ENCODE measurements around the gene MINDY4B.
"Not testable (repeated sequence)": the region's sequence is repeated elsewhere in the genome, so short reads cannot be mapped to it uniquely, and the experiment has no call there.

MINDY4B gene

GRCh38 chr3:150898046-150898754 lies 7.0 kb downstream of the MINDY4B start:
- no peak for DNase-seq

GRCh38 chr3:150897592-150897991 lies 7.6 kb downstream of the MINDY4B start:
- no peak for DNase-seq

- DNase-seq, result no peak
Measured at GRCh38 chr3:150890831-150891230, 14.4 kb downstream of the MINDY4B start.

- DNase-seq, result no peak
Measured at GRCh38 chr3:150890295-150890694, 14.9 kb downstream of the MINDY4B start.

GRCh38 chr3:150889106-150889505 lies 16.1 kb downstream of the MINDY4B start:
- DNase-seq, result no peak

GRCh38 chr3:150887031-150887430 lies 18.2 kb downstream of the MINDY4B start:
- DNase-seq, result no peak

GRCh38 chr3:150885535-150885934 lies 19.7 kb downstream of the MINDY4B start:
- no peak for DNase-seq

GRCh38 chr3:150878996-150879575 lies 26.2 kb downstream of the MINDY4B start:
- no peak for DNase-seq

- no peak for DNase-seq
Measured at GRCh38 chr3:150878290-150878689, 26.9 kb downstream of the MINDY4B start.

- DNase-seq, result no peak
Measured at GRCh38 chr3:150877303-150877702, 27.9 kb downstream of the MINDY4B start.

- DNase-seq, result no peak
Measured at GRCh38 chr3:150876611-150877265, 28.5 kb downstream of the MINDY4B start.

GRCh38 chr3:150875548-150875947 lies 29.7 kb downstream of the MINDY4B start:
- no peak for DNase-seq

GRCh38 chr3:150874666-150875219 lies 30.5 kb downstream of the MINDY4B start:
- DNase-seq, result no peak

GRCh38 chr3:150871192-150871591 lies 34.0 kb downstream of the MINDY4B start:
- DNase-seq, result peak; percentile 11

GRCh38 chr3:150870406-150870805 lies 34.8 kb downstream of the MINDY4B start:
- DNase-seq, result peak; percentile 71

GRCh38 chr3:150868282-150868681 lies 37.0 kb downstream of the MINDY4B start:
- DNase-seq, result peak; percentile 49

- no peak for DNase-seq
Measured at GRCh38 chr3:150867434-150867833, 37.8 kb downstream of the MINDY4B start.

- DNase-seq, result not testable (repeated sequence)
Measured at GRCh38 chr3:150863921-150864320, 41.3 kb downstream of the MINDY4B start.

GRCh38 chr3:150861851-150862250 lies 43.4 kb downstream of the MINDY4B start:
- DNase-seq, result no peak

- not testable (repeated sequence) for DNase-seq
Measured at GRCh38 chr3:150857936-150858335, 47.3 kb downstream of the MINDY4B start.

GRCh38 chr3:150850191-150850590 lies 55.0 kb downstream of the MINDY4B start:
- no peak for DNase-seq

GRCh38 chr3:150848864-150849263 lies 56.4 kb downstream of the MINDY4B start:
- DNase-seq, result no peak

- no peak for DNase-seq
Measured at GRCh38 chr3:150847433-150847832, 57.8 kb downstream of the MINDY4B start.

GRCh38 chr3:150844484-150844883 lies 60.8 kb downstream of the MINDY4B start:
- no peak for DNase-seq

Measured in kidney glomerular epithelial cell (primary cell).